Measurements from ENCODE around the gene PITX1.

Gene PITX1

DNA sequence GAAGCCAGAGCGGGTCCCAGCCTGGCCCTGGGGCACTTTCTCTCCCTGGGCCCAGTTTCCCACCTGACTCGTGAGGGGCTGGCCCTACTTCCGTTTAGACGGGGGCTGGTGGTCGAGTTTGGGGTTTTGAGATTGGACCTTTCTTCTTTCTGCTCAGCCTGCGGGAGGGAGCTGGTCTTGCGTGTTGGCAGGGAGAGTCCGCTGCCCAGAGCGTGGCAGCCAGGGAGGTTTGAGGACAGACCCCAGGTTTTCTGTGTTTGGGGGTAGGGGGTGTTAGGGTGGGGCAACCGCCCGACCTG, 6.0 kb upstream of the PITX1 start:
- no peaks in the 10 kb centered on the region for H4K20me1 ChIP-seq (ENCODE audit: insufficient read depth, low read length)
- no peaks in the 10 kb centered on the region for H3K79me2 ChIP-seq (ENCODE audit: low read length)
- no peaks in the 10 kb centered on the region for H3K9me2 ChIP-seq (replicated peaks; ENCODE audit: insufficient read depth, low read length)
- H3K4me1 ChIP-seq (ENCODE audit: low read length): peaks cover under 1% of the 10 kb centered on the region; the same call in 1 of the 2 replicates
- H3K9ac ChIP-seq (ENCODE audit: low read length): no peak overlapping the region
- no peak overlapping the region for H2AFZ ChIP-seq (ENCODE audit: low read length)
- no peaks in the 10 kb centered on the region for H3K27me3 ChIP-seq (replicated peaks; ENCODE audit: insufficient read depth, low read length)
- no peak overlapping the region for H3K27ac ChIP-seq (ENCODE audit: low read length)
- H3K4me3 ChIP-seq (ENCODE audit: low read length): no peak overlapping the region
- DNase-seq: no peak
- no peak overlapping the region for H3K4me2 ChIP-seq (ENCODE audit: low read depth, low read length)
- H3F3A ChIP-seq (ENCODE audit: insufficient read depth, low read length): no peaks in the 10 kb centered on the region
- TF ChIP-seq EZH2 (optimal IDR thresholded peaks at IDR 0.05; ENCODE audit: low read depth, low read length) (no peak), EZH2phosphoT487 (IDR thresholded peaks at IDR 0.05; ENCODE audit: low read length) (no peak)
- TF ChIP-seq, protein P1, sequence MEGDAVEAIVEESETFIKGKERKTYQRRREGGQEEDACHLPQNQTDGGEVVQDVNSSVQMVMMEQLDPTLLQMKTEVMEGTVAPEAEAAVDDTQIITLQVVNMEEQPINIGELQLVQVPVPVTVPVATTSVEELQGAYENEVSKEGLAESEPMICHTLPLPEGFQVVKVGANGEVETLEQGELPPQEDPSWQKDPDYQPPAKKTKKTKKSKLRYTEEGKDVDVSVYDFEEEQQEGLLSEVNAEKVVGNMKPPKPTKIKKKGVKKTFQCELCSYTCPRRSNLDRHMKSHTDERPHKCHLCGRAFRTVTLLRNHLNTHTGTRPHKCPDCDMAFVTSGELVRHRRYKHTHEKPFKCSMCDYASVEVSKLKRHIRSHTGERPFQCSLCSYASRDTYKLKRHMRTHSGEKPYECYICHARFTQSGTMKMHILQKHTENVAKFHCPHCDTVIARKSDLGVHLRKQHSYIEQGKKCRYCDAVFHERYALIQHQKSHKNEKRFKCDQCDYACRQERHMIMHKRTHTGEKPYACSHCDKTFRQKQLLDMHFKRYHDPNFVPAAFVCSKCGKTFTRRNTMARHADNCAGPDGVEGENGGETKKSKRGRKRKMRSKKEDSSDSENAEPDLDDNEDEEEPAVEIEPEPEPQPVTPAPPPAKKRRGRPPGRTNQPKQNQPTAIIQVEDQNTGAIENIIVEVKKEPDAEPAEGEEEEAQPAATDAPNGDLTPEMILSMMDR (IDR thresholded peaks at IDR 0.05; ENCODE audit: low read length): no peak
- H3K36me3 ChIP-seq (replicated peaks; ENCODE audit: insufficient read depth, low read length): no peaks in the 10 kb centered on the region
- H3K9me3 ChIP-seq (replicated peaks; ENCODE audit: insufficient read depth, low read length): no peaks in the 10 kb centered on the region

- no peak overlapping the region for H3K4me3 ChIP-seq (ENCODE audit: low read length)
- no peak overlapping the region for H3K4me2 ChIP-seq (ENCODE audit: low read depth, low read length)
- H3K27ac ChIP-seq (ENCODE audit: low read length): no peak overlapping the region
- no peak overlapping the region for H2AFZ ChIP-seq (ENCODE audit: low read length)
- no peaks in the 10 kb centered on the region for H4K20me1 ChIP-seq (ENCODE audit: insufficient read depth, low read length)
- no peak overlapping the region for H3K9ac ChIP-seq (ENCODE audit: low read length)
- H3K79me2 ChIP-seq (ENCODE audit: low read length): no peaks in the 10 kb centered on the region
- H3K27me3 ChIP-seq (replicated peaks; ENCODE audit: insufficient read depth, low read length): no peaks in the 10 kb centered on the region
- DNase-seq: no peak
- H3K4me1 ChIP-seq (ENCODE audit: low read length): no peaks in the 10 kb centered on the region
- H3K9me3 ChIP-seq (replicated peaks; ENCODE audit: insufficient read depth, low read length): no peaks in the 10 kb centered on the region
- H3K9me2 ChIP-seq (replicated peaks; ENCODE audit: insufficient read depth, low read length): no peaks in the 10 kb centered on the region
- peaks cover 3% of the 10 kb centered on the region; the same call in 1 of the 2 replicates for H3F3A ChIP-seq (ENCODE audit: insufficient read depth, low read length)
- H3K36me3 ChIP-seq (replicated peaks; ENCODE audit: insufficient read depth, low read length): no peaks in the 10 kb centered on the region
- TF ChIP-seq EZH2 (optimal IDR thresholded peaks at IDR 0.05; ENCODE audit: low read depth, low read length) (no peak), EZH2phosphoT487 (IDR thresholded peaks at IDR 0.05; ENCODE audit: low read length) (no peak)
- TF ChIP-seq, protein P1 (IDR thresholded peaks at IDR 0.05; ENCODE audit: low read length): no peak
Measured at GRCh38 chr5:135039271-135040033, 5.4 kb upstream of the PITX1 start.

GRCh38 chr5:135038813-135039270, 4.8 kb upstream of the PITX1 start:
- H3K4me1 ChIP-seq (ENCODE audit: low read length): no peaks in the 10 kb centered on the region
- H3K27ac ChIP-seq (ENCODE audit: low read length): no peak overlapping the region
- H3K79me2 ChIP-seq (ENCODE audit: low read length): no peaks in the 10 kb centered on the region
- DNase-seq: no peak
- no peak overlapping the region for H3K4me2 ChIP-seq (ENCODE audit: low read depth, low read length)
- TF ChIP-seq, protein P1 (IDR thresholded peaks at IDR 0.05; ENCODE audit: low read length): no peak
- peaks cover 5% of the 10 kb centered on the region; the same call in 1 of the 2 replicates for H3F3A ChIP-seq (ENCODE audit: insufficient read depth, low read length)
- no peaks in the 10 kb centered on the region for H4K20me1 ChIP-seq (ENCODE audit: insufficient read depth, low read length)
- H3K27me3 ChIP-seq (replicated peaks; ENCODE audit: insufficient read depth, low read length): no peaks in the 10 kb centered on the region
- no peak overlapping the region for H3K9ac ChIP-seq (ENCODE audit: low read length)
- H3K9me3 ChIP-seq (replicated peaks; ENCODE audit: insufficient read depth, low read length): no peaks in the 10 kb centered on the region
- H3K9me2 ChIP-seq (replicated peaks; ENCODE audit: insufficient read depth, low read length): no peaks in the 10 kb centered on the region
- no peak overlapping the region for H2AFZ ChIP-seq (ENCODE audit: low read length)
- no peaks in the 10 kb centered on the region for H3K36me3 ChIP-seq (replicated peaks; ENCODE audit: insufficient read depth, low read length)
- H3K4me3 ChIP-seq (ENCODE audit: low read length): no peak overlapping the region

All from MM.1S (cell line).